Myocyte (in vitro differentiated cells): ENCODE data around the gene RBMXL3. TPM values are rescaled to one million over a fixed set of nuclear protein-coding genes. Genes with fewer than 3 reads are reported as not detected.

Source experiments
- DNase-seq: peaks from one replicate; pipeline ENCODE4 v3.0.0-alpha.2; 2012; ENCODE audit warnings: low read depth
- total RNA-seq: library from RNA; depleted of rRNA; stranded (reverse); fragments of >200 nt; gene quantifications from 2 replicates; pipeline ENCODE4 v1.2.3, GENCODE V29; 2014

The RBMXL3 gene
- total RNA-seq, 1 donor from 2014 or later, result not detected

DNA sequence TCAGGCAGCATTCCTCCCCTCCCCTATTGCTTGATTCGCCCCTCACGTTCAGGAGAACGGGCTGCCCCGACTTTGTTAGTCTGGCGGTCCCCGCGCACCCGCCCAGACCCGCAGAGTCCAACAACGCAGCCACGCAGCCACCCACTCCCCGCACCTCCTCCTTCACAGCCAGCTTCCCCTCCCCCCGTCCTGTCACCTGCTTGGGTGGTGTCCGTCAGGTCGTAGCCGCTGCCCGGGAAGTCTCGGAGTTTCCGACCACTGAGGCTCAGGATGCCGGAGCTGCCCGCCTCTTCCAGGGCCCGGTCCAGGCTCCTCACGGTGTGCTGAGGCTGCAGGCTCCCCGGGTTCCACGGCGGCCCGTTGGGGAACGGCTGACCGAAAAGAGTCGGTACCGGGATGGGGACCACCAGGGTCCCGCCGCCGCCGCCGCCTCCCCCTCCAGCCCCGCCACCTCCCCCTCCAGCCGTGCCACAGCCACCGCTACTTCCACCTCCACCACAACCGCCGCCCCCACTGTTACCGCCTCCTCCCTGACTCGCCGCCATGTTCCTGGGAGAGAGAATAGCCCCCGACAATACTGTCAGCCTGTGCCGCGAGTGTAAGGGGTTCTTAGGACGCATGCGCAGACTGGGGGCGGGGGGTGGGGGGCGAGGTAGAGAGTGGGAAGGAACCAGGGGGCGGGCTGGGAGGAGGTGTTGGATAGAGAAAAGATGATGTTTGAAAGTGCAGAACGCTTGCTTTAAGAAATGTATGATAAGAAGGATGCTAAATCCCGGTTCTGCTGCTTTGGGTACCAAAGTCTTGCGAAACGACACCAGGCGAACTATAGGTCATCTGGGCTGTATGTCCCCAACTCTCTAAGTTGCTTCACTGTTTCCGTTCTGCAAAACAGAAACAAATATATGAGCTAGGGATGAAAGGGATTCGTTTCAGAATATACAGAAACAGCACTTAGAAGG lies 44.6 kb downstream of the RBMXL3 start, which contains the start of gene LRCH2:
TSS of gene LRCH2 (minus strand) at position 600 of the 959 bp plus-strand sequence. CDS start at position 545, 55 bp downstream.
- no peak for DNase-seq

DNA sequence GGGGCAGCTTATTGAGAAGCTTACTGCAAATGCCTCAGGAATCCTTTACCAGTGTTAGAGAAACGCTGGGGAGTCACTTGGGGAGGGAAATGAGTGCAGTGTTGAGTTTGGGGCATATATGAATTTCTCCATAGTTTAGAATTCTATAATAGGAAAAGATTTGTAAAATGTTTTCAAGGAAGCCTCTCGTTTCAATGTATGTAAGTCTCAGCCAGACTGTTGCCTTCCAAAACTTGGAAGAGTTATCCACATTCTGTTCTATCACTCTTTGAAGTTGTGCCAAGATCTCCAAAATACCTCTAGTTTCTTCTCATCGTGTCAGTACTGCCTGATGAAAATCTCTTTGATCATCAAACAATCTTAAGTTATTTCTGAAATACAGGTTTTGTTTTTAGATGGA lies 45.3 kb downstream of the RBMXL3 start:
- DNase-seq, result no peak

DNA sequence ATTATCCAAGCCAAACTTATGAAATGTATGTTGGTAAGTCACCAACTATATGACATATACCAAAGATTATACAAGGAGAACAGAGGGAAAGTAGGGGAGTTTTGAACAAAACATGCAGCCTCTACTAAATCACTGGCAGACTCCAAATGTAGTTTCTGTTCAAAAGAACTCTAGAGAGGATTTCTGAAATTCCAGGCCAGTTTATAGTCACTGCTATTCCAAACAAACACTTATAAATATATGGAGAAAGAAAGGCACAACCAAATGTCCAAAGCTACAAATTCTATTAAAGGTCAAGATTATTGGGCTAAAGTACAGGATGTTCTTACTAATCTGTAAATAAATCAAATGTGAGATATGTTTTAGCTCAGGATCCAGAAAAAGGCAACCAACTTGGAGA lies 47.4 kb downstream of the RBMXL3 start:
- no peak for DNase-seq

DNA sequence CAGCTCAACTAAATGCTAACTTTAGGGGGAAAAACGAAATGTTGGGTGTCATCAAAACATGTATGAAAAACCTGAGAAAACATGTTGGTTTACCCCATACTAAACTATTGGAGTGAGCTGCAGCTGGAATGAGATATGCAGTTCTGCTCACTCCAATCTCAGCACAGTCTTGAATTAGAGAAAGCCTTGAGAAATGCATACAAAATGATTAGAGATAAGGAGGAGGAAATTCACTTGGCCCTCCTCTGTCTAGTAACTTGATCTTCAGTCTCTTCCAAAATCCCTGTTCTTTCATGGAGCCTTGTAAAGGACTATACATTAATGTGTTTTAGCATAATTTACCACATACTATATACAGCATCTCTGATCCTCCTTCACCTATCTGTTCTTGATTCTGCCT lies 47.8 kb downstream of the RBMXL3 start:
- DNase-seq, result no peak

Other genes with a start within 250 kb of the RBMXL3 start
- gene IL13RA2, start 171.8 kb upstream of the RBMXL3 start, total RNA-seq, result not detected in 2 replicates
- gene LRCH2, start 44.7 kb downstream of the RBMXL3 start, total RNA-seq, result not detected in 2 replicates
- gene LUZP4, start 100.3 kb downstream of the RBMXL3 start, total RNA-seq, result not detected in 2 replicates